ENCODE results near the gene ASMTL.
"Not testable (repeated sequence)": the region's sequence is repeated elsewhere in the genome, so short reads cannot be mapped to it uniquely, and the experiment has no call there.

ASMTL gene

GRCh38 chrX:1387141-1387776 lies 65.5 kb downstream of the ASMTL start:
- DNase-seq: no peak

- no peak for DNase-seq
Measured at GRCh38 chrX:1386338-1387127, 66.2 kb downstream of the ASMTL start.

GRCh38 chrX:1385253-1386223 lies 67.2 kb downstream of the ASMTL start:
- no peak for DNase-seq

- DNase-seq: no peak
Measured at GRCh38 chrX:1384658-1385252, 68.0 kb downstream of the ASMTL start.

- no peak for DNase-seq
Measured at GRCh38 chrX:1380672-1381233, 72.0 kb downstream of the ASMTL start.

DNA sequence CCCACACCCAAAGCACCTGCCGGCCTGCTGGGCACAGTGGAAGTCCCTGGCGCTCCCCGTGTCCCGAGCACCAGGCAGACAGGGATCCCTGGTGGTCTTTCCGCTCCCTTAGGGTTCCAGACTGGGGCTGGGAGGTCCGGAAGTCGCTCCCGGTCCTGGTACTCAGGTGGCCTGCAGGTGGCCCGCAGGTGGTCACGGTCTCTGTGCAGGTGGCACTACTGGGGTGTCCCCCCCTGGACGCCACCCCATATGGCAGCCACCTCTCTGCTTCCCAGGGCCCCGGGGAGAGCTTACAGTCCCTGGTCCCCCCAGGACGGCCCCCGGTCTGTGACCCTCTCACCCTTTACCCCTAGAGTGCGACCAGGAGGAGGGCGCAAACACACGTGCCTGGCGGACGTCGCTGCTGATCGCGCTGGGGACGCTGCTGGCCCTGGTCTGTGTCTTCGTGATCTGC lies 74.4 kb downstream of the ASMTL start:
- DNase-seq: no peak

- DNase-seq: no peak
Measured at GRCh38 chrX:1368385-1368698, 84.4 kb downstream of the ASMTL start.

GRCh38 chrX:1366363-1366762 lies 86.3 kb downstream of the ASMTL start:
- not testable (repeated sequence) for DNase-seq

GRCh38 chrX:1361910-1362309 lies 90.8 kb downstream of the ASMTL start:
- no peak for DNase-seq

- no peak for DNase-seq
Measured at GRCh38 chrX:1361275-1361674, 91.4 kb downstream of the ASMTL start.

DNA sequence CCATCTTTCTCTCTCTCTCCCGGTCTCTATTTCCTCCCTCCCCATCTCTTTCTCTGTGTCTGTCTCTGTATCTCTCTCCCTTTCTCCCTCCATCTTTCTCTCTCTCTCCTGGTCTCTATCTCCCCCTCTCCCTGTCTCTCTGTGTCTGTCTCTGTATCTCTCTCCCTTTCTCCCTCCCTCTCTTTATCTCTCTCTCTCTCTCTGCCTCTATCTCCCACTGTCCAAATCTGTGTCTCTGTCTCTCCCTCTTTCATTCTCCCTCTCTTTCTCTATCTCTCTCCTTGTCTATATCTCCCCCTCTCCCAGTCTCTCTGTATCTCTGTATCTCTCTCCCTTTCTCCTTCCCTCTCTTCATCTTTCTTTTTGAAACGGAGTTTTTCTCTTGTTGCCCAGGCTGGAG lies 92.5 kb downstream of the ASMTL start:
- no peak for DNase-seq

DNA sequence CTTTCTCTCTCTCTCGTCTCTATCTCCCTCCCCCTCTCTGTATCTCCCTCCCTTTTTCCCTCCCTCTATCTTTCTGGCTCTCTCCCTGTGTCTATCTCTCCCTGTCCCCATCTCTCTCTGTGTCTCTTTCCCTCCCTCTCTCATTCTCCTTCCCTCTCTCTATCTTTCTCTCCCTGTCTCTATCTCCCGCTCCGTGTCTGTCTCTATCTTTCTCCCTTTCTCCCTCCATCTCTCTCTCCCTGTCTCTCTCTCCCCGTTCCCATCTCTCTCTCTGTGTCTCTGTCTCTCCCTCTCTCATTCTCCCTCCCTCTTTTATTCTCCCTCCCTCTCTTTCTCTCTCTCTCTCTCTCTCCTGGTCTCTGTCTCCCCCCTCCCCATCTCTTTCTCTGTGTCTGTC lies 93.2 kb downstream of the ASMTL start:
- DNase-seq: no peak

GRCh38 chrX:1358793-1359476 lies 93.8 kb downstream of the ASMTL start:
- DNase-seq: no peak

DNA sequence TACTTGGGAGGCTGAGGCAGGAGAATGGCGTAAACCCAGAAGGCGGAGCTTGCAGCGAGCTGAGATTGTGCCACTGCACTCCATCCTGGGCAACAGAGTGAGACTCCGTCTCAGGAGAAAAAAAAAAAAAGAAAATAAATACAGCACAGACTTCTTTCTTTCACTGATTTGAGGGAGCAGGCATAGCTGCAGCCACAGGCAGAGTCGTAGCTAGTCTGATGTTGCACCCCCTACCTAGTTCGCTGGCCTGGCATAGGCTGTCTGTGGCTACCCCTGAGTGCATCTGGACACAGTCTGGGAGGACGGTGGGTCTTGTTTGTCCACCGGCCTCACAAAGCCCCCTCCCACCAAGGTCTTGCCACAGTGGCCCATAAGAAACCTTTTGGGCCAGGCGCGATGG lies 94.7 kb downstream of the ASMTL start:
- no peak for DNase-seq

DNA sequence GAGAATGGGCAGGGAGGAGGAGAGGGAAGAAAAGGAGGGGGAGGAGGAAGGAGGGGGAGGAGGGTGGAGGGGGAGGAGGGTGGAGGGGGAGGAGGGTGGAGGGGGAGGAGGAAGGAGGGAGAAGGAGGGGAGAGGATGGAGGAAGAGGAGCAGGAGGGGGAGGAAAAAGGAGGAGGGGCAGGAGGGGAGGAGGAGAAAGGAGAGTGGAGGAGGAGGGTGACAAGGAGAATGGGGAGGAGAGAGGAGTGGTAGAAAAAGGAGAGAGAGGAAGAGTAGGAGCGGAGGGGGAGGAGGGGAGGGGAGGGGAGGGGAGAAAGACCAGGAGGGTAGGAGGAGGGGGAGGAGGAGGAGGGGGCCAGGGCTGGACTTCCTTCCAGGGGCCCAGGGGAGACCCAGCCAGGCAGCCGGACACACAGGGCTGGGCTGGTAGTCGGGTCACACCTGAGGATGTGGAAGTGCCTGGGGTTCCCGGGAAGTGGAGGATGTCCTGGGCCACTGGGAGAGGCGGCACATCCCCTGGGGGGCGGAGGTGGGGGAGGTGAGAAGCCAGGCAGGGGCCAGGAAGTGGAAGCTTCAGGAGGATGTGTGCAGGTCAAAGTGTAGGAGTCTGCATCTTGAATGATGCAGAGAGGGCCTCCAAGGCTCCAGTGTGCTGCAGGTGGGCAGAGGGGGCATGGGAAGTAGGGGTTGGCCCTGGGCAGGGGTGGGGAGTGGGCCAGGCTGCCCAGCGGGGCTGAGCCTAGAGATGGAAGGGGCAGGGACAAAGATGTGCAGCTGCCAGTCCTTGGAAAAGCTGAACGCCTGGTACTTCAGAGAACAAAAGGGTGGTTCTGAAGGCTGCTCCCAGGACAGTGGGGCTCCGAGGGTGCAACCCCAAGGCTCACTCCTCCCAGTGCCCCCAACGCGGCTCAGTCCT lies 97.3 kb downstream of the ASMTL start:
- DNase-seq: no peak

DNA sequence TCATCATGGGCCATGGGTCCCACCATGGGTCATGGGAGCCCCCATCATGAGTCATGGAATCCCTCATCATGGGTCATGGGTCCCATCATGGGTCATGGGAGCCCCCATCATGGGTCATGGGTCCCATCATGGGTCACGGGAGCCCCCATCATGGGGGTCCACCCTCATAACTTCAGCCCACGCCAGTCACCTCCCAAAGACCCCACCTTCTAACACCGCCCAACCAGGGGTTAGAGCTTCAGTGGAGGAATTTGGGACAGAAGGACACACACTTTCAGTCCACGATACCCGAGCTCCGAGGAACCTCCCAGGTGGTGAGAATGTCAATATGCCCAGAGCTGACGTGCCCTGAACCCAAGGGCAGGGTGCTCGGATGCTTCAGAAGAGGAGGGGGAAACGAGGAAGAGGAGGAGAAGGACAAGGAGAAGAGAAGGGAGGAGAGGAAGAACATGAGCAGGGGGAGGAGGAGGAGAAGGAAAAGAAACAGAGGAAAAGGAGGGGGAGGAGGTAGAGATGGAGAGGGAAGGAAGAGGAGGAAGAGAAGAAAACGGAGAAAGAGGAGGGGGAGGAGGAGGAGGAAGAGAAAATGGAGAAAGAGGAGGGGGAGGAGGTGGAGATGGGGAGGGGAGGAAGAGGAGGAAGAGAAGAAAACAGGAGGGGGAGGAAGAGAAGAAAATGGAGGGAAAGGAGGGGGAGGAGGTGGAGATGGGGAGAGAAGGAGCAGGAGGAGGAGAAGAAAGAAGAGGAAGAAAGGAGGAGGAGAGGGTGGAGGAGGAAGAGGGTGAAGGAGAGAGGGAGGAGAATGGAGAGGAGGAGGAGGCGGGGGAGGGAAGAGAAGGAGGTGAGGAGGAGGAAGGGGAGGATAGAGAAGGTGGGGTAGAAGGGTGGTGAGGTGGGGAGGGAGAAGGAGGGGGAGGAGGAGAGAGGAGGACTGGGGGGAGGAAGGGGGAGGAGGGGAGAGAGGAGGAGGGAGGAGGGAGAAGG lies 98.4 kb downstream of the ASMTL start:
- no peak for DNase-seq

Measured in NCI-H446 (cell line).